ENCODE measurements around the gene PPARG. TPM values are rescaled to one million over a fixed set of nuclear protein-coding genes. Genes with fewer than 3 reads are reported as not detected.

PPARG gene
- total and polyA plus RNA-seq, 9 donors = 12.8 to 53.6 (median 32.4) TPM

- no peaks in the 10 kb centered on the region for H3K36me3 ChIP-seq
- TF ChIP-seq POLR2A (IDR thresholded peaks at IDR 0.05) = no peak
- no peak for TF ChIP-seq EP300 (IDR thresholded peaks at IDR 0.05)
- TF ChIP-seq CTCF (IDR thresholded peaks at IDR 0.05) = no peak
- no peak overlapping the region for H3K4me3 ChIP-seq
- no peaks in the 10 kb centered on the region for H3K9me3 ChIP-seq
- H3K27ac ChIP-seq = no peak overlapping the region
- whole genome bisulfite sequencing, 3 donors = 18 to 47% (median 24%) methylated on average over 5 of the region's 5 CpGs
- H3K27me3 ChIP-seq = no peaks in the 10 kb centered on the region
- no peaks in the 10 kb centered on the region for H3K4me1 ChIP-seq (ENCODE audit: insufficient read depth)
- intact Hi-C loops (cut with DNase I) = no loop called here
- no peak for DNase-seq
Measured at GRCh38 chr3:12266038-12266437, 22.8 kb upstream of the PPARG start.

- H3K9me3 ChIP-seq = no peaks in the 10 kb centered on the region
- H3K4me1 ChIP-seq (ENCODE audit: insufficient read depth) = no peaks in the 10 kb centered on the region
- no peak for DNase-seq
- no peak for TF ChIP-seq EP300 (IDR thresholded peaks at IDR 0.05)
- TF ChIP-seq POLR2A (IDR thresholded peaks at IDR 0.05) = no peak
- no peak for TF ChIP-seq CTCF (IDR thresholded peaks at IDR 0.05)
- no peak overlapping the region for H3K4me3 ChIP-seq
- no peaks in the 10 kb centered on the region for H3K27me3 ChIP-seq
- intact Hi-C loops (cut with DNase I) = no loop called here
- WGBS, 3 donors = 62 to 80% (median 71%) methylated on average over 3 of the region's 3 CpGs
- no peak overlapping the region for H3K27ac ChIP-seq
- H3K36me3 ChIP-seq = no peaks in the 10 kb centered on the region
Measured at GRCh38 chr3:12267376-12268030, 21.4 kb upstream of the PPARG start.

GRCh38 chr3:12268049-12268735, 20.7 kb upstream of the PPARG start:
- TF ChIP-seq POLR2A (IDR thresholded peaks at IDR 0.05) = no peak
- no peak for TF ChIP-seq EP300 (IDR thresholded peaks at IDR 0.05)
- TF ChIP-seq CTCF (IDR thresholded peaks at IDR 0.05) = no peak
- intact Hi-C loops (cut with DNase I) = no loop called here
- no peak overlapping the region for H3K27ac ChIP-seq

GRCh38 chr3:12270976-12271375, 17.9 kb upstream of the PPARG start:
- intact Hi-C loops (cut with DNase I) = no loop called here
- WGBS, 3 donors = 80 to 95% (median 95%) methylated on average over 5 of the region's 5 CpGs
- Histone ChIP-seq H3K27me3 (no peaks in the 10 kb centered on the region), H3K27ac (no peak overlapping the region), H3K9me3 (no peaks in the 10 kb centered on the region), H3K36me3 (no peaks in the 10 kb centered on the region), H3K4me1 (ENCODE audit: insufficient read depth) (no peaks in the 10 kb centered on the region), H3K4me3 (no peak overlapping the region)
- DNase-seq = no peak
- TF ChIP-seq EP300 (IDR thresholded peaks at IDR 0.05) (no peak), POLR2A (IDR thresholded peaks at IDR 0.05) (no peak), CTCF (IDR thresholded peaks at IDR 0.05) (no peak)

More at GRCh38 chr3:12268049-12268735, 20.7 kb upstream of the PPARG start:
- DNase-seq = no peak
- no peaks in the 10 kb centered on the region for H3K4me1 ChIP-seq (ENCODE audit: insufficient read depth)
- no peaks in the 10 kb centered on the region for H3K36me3 ChIP-seq
- 77 to 85% (median 84%) methylated on average over 3 of the region's 3 CpGs for WGBS, 3 donors
- H3K27me3 ChIP-seq = no peaks in the 10 kb centered on the region
- H3K9me3 ChIP-seq = no peaks in the 10 kb centered on the region
- H3K4me3 ChIP-seq = no peak overlapping the region
